Caco-2 (cell line): ENCODE measurements around the gene SIGLEC5. TPM values are rescaled to one million over a fixed set of nuclear protein-coding genes. Genes with fewer than 3 reads are reported as not detected.

Experiments used
- BruUV-seq: library from RNA; stranded (reverse); fragments of 400-500 nt; replicated peaks from 2 replicates; lab custom pipeline; 2021; lab: Mats Ljungman, UMichigan
- CTCF ChIA-PET: fragments of 300-600 bp; sonication (Branson Sonifier 250); formaldehyde crosslinking; loops from one replicate; lab custom pipeline; 2022; ENCODE audit warnings: antibody characterized with exemption; lab: Charles Lee
- POLR2A ChIA-PET: fragments of 300-600 bp; sonication (Branson Sonifier 250); formaldehyde crosslinking; loops from one replicate; lab custom pipeline; 2022; ENCODE audit warnings: antibody characterized with exemption; lab: Charles Lee
- DNase-seq, 2 experiments: peaks; one replicate each; pipeline versions ENCODE4 v3.0.0 to v3.0.0-alpha.2; 2020 to 2022
- H3K27me3 ChIP-seq: replicated peaks from 2 replicates; pipeline ENCODE4 v1.6.0; 2011; ENCODE audit warnings: low read length; ENCODE audit not compliant: control insufficient read depth, insufficient read depth
- H3K36me3 ChIP-seq: 2 replicates; pipeline ENCODE4 v1.5.1; 2011; ENCODE audit warnings: low read length; ENCODE audit not compliant: control insufficient read depth, insufficient read depth
- H3K4me1 ChIP-seq: fragments of 250-450 bp; sonication (Bioruptor Pico); 2 replicates; pipeline ENCODE4 v1.5.1; 2020; ENCODE audit warnings: mild to moderate bottlenecking
- H3K4me3 ChIP-seq: 2 replicates; pipeline ENCODE4 v1.5.1; 2011; ENCODE audit warnings: low read depth, mild to moderate bottlenecking, control low read depth, low read length
- H3K9me3 ChIP-seq: fragments of 250-450 bp; sonication (Bioruptor Pico); 2 replicates; pipeline ENCODE4 v1.5.1; 2020; ENCODE audit warnings: mild to moderate bottlenecking, moderate library complexity
- H3K27ac Mint-ChIP-seq: one replicate; pipeline ENCODE4 v1.8.0; 2022; ENCODE audit warnings: mixed read lengths; ENCODE audit not compliant: unreplicated experiment
- H3K27me3 Mint-ChIP-seq: one replicate; pipeline ENCODE4 v1.8.0; 2022; ENCODE audit warnings: mixed read lengths; ENCODE audit not compliant: insufficient read depth, unreplicated experiment
- H3K36me3 Mint-ChIP-seq: one replicate; pipeline ENCODE4 v1.8.0; 2022; ENCODE audit warnings: mild to moderate bottlenecking, mixed read lengths; ENCODE audit not compliant: insufficient read depth, unreplicated experiment
- H3K4me1 Mint-ChIP-seq: one replicate; pipeline ENCODE4 v1.8.0; 2022; ENCODE audit warnings: low read depth, mixed read lengths; ENCODE audit not compliant: unreplicated experiment
- H3K4me3 Mint-ChIP-seq: one replicate; pipeline ENCODE4 v1.8.0; 2022; ENCODE audit warnings: mild to moderate bottlenecking, moderate library complexity, mixed read lengths; ENCODE audit not compliant: unreplicated experiment
- H3K9me3 Mint-ChIP-seq: one replicate; pipeline ENCODE4 v1.8.0; 2022; ENCODE audit warnings: mixed read lengths; ENCODE audit not compliant: unreplicated experiment
- intact Hi-C: fragments of 100-400 bp; cut with micrococcal nuclease; formaldehyde crosslinking; loops from one replicate; pipeline ENCODE4 v1.10.0; 2022; ENCODE audit not compliant: unreplicated experiment
- total RNA-seq: library from RNA; stranded (reverse); gene quantifications from 2 replicates; pipeline ENCODE4 v1.2.3, GENCODE V29; 2022
- TF ChIP-seq, protein P1 (sequence below), 2 experiments: fragments of 200-600 bp in 1 of 2; IDR thresholded peaks; 1 replicate in 1 of 2; 2 replicates in 1 of 2; pipeline versions ENCODE4 v1.5.1 to v1.8.0; 2011 to 2022; ENCODE audit warnings: antibody characterized with exemption in 1 of 2, control low read depth in 1 of 2, inconsistent platforms in 1 of 2, low read depth in 1 of 2, low read length in 1 of 2, mild to moderate bottlenecking in 1 of 2, moderate library complexity in 1 of 2; ENCODE audit not compliant: insufficient read depth in 1 of 2, severe bottlenecking in 1 of 2, unreplicated experiment in 1 of 2

The SIGLEC5 gene
- total RNA-seq, 1 experiment from 2014 or later, result not detected

DNA sequence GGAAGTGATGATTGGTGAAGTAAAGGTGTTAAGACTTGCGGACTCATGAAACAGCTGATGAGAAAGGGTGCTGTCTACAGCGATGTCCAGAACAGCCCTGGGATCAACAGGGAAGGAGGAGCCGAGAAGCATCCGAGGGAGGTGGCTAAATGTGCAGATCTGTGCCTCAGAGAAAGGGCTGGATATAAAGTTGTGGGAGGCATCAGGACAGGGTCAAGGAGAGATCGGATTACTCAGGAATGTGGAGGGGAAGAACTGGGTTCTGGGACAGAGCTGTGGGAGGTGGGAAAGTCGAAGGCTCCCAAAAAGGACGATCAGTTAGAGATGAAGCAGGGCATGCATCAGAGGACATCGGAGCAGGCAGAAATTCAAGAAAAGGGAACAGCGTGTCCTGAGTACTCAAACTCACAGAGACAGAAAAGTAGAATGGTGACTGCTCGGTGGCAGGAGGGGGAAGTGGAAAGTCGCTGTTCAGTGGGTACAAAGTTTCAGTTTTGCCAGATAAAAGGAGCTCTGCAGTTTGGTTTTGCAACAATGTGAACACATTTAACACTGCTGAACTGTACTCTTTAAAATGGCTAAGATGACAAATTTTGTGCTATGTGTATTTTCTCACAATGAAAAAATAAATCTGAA is 14.6 kb upstream of the SIGLEC5 start:
- no peaks in the 10 kb centered on the region for H3K9me3 Mint-ChIP-seq
- H3K4me3 ChIP-seq, result no peak overlapping the region
- DNase-seq, result no peak
- ChIA-PET CTCF (interaction anchor here (0.9 to 1.2 kb wide), 2 partner anchors 12 to 16 kb away, joined by 3 read pairs; no protein-coding TSS in a partner anchor), POLR2A (no interaction called here)
- no peaks in the 10 kb centered on the region for H3K36me3 ChIP-seq
- H3K27ac Mint-ChIP-seq, result no peak overlapping the region
- BruUV-seq, result no TSS peak
- no peaks in the 10 kb centered on the region for H3K36me3 Mint-ChIP-seq
- no peaks in the 10 kb centered on the region for H3K27me3 ChIP-seq
- TF ChIP-seq, protein P1, sequence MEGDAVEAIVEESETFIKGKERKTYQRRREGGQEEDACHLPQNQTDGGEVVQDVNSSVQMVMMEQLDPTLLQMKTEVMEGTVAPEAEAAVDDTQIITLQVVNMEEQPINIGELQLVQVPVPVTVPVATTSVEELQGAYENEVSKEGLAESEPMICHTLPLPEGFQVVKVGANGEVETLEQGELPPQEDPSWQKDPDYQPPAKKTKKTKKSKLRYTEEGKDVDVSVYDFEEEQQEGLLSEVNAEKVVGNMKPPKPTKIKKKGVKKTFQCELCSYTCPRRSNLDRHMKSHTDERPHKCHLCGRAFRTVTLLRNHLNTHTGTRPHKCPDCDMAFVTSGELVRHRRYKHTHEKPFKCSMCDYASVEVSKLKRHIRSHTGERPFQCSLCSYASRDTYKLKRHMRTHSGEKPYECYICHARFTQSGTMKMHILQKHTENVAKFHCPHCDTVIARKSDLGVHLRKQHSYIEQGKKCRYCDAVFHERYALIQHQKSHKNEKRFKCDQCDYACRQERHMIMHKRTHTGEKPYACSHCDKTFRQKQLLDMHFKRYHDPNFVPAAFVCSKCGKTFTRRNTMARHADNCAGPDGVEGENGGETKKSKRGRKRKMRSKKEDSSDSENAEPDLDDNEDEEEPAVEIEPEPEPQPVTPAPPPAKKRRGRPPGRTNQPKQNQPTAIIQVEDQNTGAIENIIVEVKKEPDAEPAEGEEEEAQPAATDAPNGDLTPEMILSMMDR (IDR thresholded peaks at IDR 0.05; ENCODE audit: insufficient read depth in 1 of 2, low read depth in 1 of 2, low read length in 1 of 2, severe bottlenecking in 1 of 2, unreplicated experiment in 1 of 2), result no peak
- no peaks in the 10 kb centered on the region for H3K9me3 ChIP-seq
- H3K4me1 Mint-ChIP-seq, result peaks cover 7% of the 10 kb centered on the region
- H3K27me3 Mint-ChIP-seq, result peaks cover 17% of the 10 kb centered on the region
- intact Hi-C loops, result no loop called here
- 0 out of 2 replicates have a peak, but pooled peaks cover 3% of the 10 kb centered on the region for H3K4me1 ChIP-seq
- no peak overlapping the region for H3K4me3 Mint-ChIP-seq

- intact Hi-C loops, result no loop called here
- no peak overlapping the region for H3K4me3 Mint-ChIP-seq
- POLR2A ChIA-PET, result no interaction called here
- peaks cover 12% of the 10 kb centered on the region for H3K27me3 Mint-ChIP-seq
- H3K4me1 ChIP-seq, result 0 out of 2 replicates have a peak, but pooled peaks cover 3% of the 10 kb centered on the region
- H3K9me3 Mint-ChIP-seq, result peaks cover 11% of the 10 kb centered on the region
- 0 out of 2 replicates have a peak, but pooled peaks cover 5% of the 10 kb centered on the region for H3K9me3 ChIP-seq
- no peaks in the 10 kb centered on the region for H3K36me3 ChIP-seq
- no peaks in the 10 kb centered on the region for H3K27me3 ChIP-seq
- H3K27ac Mint-ChIP-seq, result no peak overlapping the region
- no peak overlapping the region for H3K4me3 ChIP-seq
- TF ChIP-seq, protein P1 (IDR thresholded peaks at IDR 0.05; ENCODE audit: insufficient read depth in 1 of 2, low read depth in 1 of 2, low read length in 1 of 2, severe bottlenecking in 1 of 2, unreplicated experiment in 1 of 2), result no peak
- BruUV-seq, result no TSS peak
- H3K36me3 Mint-ChIP-seq, result no peaks in the 10 kb centered on the region
- H3K4me1 Mint-ChIP-seq, result peaks cover 7% of the 10 kb centered on the region
- CTCF ChIA-PET, result interaction anchor here (1.6 kb wide), 1 partner anchor 15 kb away, joined by 6 read pairs; no protein-coding TSS in a partner anchor
- no peak for DNase-seq
These were observed 11.4 kb upstream of the SIGLEC5 start for GRCh38 chr19:51641648-51642047.

- DNase-seq, result no peak
- TF ChIP-seq, protein P1 (IDR thresholded peaks at IDR 0.05; ENCODE audit: insufficient read depth in 1 of 2, low read depth in 1 of 2, low read length in 1 of 2, severe bottlenecking in 1 of 2, unreplicated experiment in 1 of 2), result no peak
- BruUV-seq, result no TSS peak
- Histone ChIP-seq H3K4me1 (0 out of 2 replicates have a peak, but pooled peaks cover 3% of the 10 kb centered on the region), H3K4me3 (no peak overlapping the region), H3K27me3 (no peaks in the 10 kb centered on the region), H3K36me3 (no peaks in the 10 kb centered on the region), H3K9me3 (0 out of 2 replicates have a peak, but pooled peaks cover 5% of the 10 kb centered on the region)
- Mint-ChIP-seq H3K36me3 (no peaks in the 10 kb centered on the region), H3K27me3 (peaks cover 12% of the 10 kb centered on the region), H3K9me3 (peaks cover 14% of the 10 kb centered on the region), H3K27ac (no peak overlapping the region), H3K4me3 (no peak overlapping the region), H3K4me1 (peaks cover 7% of the 10 kb centered on the region)
- POLR2A ChIA-PET, result no interaction called here
- intact Hi-C loops, result no loop called here
- CTCF ChIA-PET, result interaction anchor here (0.7 kb wide), 1 partner anchor 21 kb away, joined by 3 read pairs; no protein-coding TSS in a partner anchor
These were observed 10.2 kb upstream of the SIGLEC5 start for GRCh38 chr19:51640386-51640785.
